ENCODE measurements around the gene ITGB2.

Gene ITGB2

DNA sequence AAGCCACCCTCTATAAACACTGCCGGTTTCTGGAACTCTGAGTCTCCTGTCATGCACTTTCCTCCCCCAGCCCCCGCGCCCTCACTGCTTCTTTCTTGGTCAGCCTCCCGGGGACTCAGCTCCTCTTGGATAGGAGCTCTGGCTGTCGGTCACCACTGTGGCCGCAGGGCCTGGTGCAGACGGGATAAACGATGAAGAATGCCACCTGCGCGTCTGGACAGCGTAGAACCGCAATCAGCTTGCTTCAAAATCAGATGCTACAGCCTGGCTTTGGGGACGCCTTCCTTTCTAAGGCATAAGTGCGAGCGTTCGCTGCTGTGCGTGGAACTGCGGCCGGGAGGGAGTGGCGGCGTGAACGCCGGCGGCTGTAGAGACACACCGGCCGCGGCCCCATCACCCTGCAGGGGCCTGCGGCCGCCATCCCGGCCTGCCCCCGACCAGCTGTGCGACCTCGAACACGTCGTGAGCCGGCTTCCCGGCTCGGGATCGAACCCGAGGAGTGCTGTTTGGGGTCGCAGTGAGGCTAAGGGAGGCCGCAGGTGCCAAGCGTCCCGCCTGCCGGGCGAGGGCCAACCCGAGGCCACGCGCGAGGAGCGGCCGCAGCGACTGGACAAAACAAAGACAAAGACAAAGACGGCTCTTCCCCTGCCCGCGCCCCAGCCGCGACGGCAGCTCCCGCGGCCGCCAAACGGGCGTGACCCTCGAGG lies 47.9 kb downstream of the ITGB2 start:
- DNase-seq (ENCODE audit: insufficient read length, low spot score) (no peak), FAIRE-seq (no peak)

DNA sequence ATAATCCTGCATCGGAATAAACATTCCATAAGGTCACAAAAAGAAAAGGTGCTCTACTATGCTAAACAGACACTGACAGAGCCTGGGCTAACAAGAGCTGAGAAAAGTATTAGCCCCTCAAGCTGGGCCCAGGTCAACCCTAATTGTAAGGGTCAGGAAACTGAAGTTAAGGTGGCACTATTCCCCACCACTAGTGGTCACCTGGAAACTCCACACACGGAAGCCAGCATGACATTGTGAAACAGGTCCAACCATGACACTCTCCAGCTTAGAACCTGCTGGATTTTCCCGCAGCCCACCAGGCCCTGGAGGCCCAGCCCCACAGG lies 48.4 kb downstream of the ITGB2 start:
- FAIRE-seq: no peak
- TF ChIP-seq, protein P1, sequence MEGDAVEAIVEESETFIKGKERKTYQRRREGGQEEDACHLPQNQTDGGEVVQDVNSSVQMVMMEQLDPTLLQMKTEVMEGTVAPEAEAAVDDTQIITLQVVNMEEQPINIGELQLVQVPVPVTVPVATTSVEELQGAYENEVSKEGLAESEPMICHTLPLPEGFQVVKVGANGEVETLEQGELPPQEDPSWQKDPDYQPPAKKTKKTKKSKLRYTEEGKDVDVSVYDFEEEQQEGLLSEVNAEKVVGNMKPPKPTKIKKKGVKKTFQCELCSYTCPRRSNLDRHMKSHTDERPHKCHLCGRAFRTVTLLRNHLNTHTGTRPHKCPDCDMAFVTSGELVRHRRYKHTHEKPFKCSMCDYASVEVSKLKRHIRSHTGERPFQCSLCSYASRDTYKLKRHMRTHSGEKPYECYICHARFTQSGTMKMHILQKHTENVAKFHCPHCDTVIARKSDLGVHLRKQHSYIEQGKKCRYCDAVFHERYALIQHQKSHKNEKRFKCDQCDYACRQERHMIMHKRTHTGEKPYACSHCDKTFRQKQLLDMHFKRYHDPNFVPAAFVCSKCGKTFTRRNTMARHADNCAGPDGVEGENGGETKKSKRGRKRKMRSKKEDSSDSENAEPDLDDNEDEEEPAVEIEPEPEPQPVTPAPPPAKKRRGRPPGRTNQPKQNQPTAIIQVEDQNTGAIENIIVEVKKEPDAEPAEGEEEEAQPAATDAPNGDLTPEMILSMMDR (IDR thresholded peaks at IDR 0.05; ENCODE audit: insufficient read depth, missing control alignments): no peak
- DNase-seq (ENCODE audit: insufficient read length, low spot score): no peak

More for the DNA sequence above, 47.9 kb downstream of the ITGB2 start:
- TF ChIP-seq, protein P1 (IDR thresholded peaks at IDR 0.05; ENCODE audit: insufficient read depth, missing control alignments): no peak

DNA sequence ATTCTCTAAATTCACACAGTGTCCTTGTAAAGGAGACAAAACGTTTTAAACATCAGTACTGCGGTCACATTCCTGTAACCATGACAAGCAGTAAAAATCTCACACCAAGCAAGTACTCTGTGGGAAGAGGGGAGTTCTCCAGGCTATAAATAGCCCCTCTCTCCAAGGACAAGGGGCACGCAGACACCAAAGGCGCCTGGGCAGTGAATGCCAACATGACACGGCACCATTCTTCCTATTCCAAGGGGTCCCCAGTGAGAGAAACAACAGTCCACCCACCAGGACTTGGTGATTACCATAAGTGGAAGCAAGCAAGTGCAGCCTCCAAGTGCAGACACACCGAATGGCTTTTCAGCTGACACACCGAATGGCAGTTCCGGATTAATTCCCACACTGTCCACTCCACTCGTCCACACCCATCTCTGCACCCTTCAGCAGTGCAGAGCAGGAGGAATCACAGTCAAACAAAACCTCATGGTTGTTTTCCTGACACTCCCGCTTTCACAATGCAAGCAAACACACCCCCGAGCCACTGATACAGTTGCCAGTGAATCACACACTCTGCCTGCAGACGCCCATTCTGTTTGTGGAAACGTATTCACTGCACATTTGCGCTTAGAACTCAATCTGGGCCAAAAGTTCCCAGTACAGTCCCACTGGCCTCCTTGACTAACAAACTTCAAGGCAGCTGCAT lies 49.0 kb downstream of the ITGB2 start:
- TF ChIP-seq, protein P1 (IDR thresholded peaks at IDR 0.05; ENCODE audit: insufficient read depth, missing control alignments): no peak
- FAIRE-seq: no peak
- no peak for DNase-seq (ENCODE audit: insufficient read length, low spot score)

DNA sequence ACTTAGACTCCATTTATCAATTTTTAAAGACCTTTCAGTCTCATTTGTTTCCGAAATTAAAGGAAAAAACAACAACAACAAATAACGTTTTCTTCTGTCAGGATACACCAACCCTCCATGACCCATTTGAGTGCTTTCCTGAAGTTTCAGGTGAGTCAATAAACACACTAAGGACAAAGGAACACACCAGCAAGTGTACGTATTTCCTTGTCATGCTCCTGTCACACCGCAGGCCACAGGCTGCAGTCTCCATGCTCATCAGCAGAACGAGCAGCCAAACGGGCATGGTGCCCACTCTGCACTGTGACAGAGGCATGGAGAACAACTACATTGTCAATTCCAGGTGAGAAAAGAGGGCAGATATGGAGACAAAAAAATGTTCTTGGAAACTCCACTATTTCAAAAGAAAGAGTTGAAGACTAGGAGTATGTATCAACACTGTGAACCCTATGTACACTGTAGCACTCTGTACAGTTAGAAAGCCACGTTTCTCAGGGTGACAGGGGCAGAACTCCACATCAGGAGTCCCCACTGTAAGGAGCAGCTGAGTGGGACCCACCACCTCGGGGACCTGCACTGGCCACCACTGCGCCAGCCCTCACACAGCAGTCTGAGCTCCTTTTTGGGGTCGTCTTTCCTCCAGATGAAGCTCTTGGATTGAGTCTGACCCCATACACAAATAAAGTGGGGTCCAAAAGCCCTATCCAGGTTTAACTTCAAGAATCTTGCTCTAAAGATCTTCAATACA lies 49.8 kb downstream of the ITGB2 start:
- DNase-seq (ENCODE audit: insufficient read length, low spot score): no peak
- TF ChIP-seq, protein P1 (IDR thresholded peaks at IDR 0.05; ENCODE audit: insufficient read depth, missing control alignments): no peak
- FAIRE-seq: no peak

DNA sequence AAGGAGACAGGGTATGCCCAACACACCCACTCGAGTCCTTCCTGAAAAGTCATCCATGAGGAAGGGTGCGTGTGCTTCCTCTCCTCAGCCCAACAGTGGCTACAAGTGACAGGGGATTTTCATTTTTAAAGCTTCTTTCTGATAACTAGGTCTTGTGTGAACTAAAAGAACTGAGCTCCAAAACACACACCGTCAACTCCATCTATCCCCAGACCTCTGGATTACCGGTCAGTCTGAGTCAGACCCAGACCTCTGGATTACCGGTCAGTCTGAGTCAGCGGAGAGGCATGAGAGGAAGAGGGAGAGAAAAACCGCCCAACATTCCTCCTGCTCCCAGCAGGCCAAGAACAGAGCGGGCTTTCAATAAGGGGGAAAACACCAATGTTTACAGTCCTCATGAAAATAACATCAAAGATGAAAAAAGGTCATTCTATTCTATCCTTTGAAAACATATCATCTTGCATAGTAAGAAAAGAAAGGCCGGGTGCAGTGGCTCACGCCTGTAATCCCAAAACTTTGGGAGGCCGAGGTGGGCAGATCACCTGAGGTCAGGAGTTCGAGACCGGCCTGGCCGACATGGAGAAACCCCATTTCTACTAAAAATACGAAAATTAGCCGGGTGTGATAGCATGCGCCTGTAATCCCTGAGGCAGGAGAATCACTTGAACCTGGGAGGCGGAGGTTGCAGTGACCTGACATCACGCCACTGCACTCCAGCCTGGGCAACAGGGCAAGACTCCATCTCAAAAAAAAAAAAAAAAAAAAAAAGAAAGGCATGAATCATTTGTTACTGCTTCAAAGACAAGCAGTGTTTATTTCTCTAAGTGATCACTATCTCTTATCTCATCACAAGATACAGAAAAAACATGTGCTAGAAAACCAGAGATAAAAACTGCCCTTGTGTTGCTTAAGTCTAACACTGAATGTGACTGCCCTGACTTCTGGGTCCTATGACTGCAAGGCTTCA lies 50.6 kb downstream of the ITGB2 start:
- FAIRE-seq (no peak), DNase-seq (ENCODE audit: insufficient read length, low spot score) (no peak)
- TF ChIP-seq, protein P1 (IDR thresholded peaks at IDR 0.05; ENCODE audit: insufficient read depth, missing control alignments): no peak

DNA sequence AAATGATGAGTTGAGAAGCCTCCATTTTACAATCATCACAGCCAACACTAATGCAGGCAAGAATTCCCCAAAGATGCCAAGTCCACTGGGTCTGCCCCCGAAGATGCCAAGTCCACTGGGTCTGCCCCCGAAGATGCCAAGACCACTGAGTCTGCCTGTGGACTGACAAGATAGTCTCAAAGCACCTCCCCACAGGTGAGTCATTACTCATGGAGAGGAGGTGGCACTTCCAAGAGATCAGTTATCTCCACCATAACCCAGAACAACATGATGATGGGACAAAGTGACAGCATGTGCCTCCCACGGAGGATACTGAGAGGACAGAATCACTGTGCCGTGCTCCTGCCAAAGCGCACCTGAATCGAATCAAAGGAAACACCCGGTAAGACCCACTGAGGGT lies 52.0 kb downstream of the ITGB2 start:
- TF ChIP-seq, protein P1 (IDR thresholded peaks at IDR 0.05; ENCODE audit: insufficient read depth, missing control alignments): no peak
- no peak for DNase-seq (ENCODE audit: insufficient read length, low spot score)
- FAIRE-seq: no peak
